GM12874 (cell line): ENCODE measurements around the gene DDX54.

Source experiments
- TF ChIP-seq, protein P1 (sequence below): IDR thresholded peaks from 2 replicates; pipeline ENCODE4 v1.5.1; 2011; ENCODE audit warnings: low read depth, mild to moderate bottlenecking, control low read depth, low read length, moderate library complexity; ENCODE audit not compliant: insufficient read depth

Gene DDX54

DNA sequence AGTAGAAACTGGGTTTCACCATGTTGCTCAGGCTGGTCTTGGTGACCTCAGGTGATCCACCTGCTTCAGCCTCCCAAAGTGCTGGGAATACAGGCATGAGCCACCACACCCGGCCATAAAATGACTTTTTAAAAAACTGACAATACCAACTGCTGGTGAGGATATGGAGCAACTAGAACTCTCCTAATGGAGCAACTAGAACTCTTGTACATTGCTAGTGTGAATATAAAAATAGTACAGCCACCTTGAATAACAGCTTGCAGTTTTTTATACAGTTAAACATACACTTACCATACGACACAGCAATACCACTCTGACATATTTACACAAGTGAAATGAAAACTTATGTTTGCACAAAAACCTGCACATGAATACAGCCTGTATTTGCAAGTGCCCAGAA lies 38.3 kb downstream of the DDX54 start:
- TF ChIP-seq, protein P1, sequence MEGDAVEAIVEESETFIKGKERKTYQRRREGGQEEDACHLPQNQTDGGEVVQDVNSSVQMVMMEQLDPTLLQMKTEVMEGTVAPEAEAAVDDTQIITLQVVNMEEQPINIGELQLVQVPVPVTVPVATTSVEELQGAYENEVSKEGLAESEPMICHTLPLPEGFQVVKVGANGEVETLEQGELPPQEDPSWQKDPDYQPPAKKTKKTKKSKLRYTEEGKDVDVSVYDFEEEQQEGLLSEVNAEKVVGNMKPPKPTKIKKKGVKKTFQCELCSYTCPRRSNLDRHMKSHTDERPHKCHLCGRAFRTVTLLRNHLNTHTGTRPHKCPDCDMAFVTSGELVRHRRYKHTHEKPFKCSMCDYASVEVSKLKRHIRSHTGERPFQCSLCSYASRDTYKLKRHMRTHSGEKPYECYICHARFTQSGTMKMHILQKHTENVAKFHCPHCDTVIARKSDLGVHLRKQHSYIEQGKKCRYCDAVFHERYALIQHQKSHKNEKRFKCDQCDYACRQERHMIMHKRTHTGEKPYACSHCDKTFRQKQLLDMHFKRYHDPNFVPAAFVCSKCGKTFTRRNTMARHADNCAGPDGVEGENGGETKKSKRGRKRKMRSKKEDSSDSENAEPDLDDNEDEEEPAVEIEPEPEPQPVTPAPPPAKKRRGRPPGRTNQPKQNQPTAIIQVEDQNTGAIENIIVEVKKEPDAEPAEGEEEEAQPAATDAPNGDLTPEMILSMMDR: no peak

DNA sequence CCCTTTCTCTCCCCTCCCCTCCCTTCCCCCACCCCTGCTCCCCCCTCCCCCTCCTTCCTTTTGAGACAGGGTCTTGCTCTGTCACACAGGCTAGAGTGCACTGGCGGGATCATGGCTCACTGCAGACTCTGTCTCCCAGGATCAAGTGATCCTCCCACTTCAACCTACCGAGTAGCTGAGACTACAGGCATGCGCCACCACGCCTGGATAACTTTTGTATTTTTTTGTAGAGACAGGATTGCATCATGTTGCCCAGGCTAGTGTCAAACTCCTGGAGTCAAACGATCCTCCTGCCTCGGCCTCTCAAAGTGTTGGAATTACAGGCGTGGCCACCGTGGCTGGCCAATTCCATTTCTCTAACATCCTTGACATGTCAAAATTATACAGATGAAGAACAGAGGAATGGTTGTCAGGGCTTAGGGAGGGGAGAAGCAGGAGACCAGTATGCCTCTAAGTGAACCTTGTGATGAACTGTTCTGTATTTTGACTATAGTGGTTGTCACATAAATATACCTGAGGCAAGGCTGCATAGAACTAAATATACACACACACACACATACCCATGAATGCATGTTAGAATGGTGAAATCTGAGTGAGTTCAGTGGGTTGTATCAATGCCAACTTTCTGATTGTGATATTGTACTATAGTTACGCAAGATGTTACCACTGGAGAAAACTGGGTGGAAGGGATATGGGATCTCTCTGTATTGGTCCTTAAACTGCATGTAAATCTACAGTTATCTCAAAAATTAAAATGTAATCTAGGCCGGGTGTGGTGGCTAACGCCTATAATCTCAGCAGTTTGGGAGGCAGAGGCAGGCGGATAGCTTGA lies 39.3 kb downstream of the DDX54 start:
- TF ChIP-seq, protein P1: no peak

DNA sequence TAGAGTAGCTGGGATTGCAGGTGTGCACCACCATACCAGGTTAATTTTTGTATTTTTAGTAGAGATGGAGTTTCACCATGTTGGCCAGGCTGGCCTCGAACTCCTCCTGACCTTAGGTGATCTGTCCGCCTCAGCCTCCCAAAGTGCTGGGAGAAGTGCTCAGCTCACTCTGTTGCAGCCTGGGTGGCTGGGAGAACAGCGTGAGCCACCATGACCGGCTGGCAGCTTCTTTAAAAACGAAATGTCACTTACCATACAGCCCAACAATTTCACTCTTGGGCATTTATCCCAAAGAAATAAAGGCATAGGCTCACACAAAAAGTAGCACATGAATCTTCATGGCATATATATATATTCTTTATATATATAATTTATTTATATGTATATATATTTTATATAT lies 40.5 kb downstream of the DDX54 start:
- TF ChIP-seq, protein P1: no peak

DNA sequence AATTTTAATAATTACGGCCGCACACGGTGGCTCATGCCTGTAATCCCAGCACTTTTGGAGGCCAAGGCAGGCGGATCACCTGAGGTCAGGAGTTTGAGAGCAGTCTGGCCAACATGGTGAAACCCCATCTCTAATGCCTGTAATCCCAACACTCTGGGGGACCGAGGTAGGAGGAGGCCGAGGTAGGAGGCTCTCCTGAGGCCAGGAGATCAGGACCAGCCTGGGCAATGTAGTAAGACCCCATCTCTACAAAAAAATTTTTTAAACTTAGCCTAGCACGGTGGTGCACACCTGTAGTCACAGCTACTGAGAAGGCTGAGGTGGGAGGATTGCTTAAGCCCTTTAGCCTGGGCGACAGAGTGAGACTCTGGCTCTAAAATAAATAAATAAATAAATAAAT lies 41.3 kb downstream of the DDX54 start:
- TF ChIP-seq, protein P1: no peak

DNA sequence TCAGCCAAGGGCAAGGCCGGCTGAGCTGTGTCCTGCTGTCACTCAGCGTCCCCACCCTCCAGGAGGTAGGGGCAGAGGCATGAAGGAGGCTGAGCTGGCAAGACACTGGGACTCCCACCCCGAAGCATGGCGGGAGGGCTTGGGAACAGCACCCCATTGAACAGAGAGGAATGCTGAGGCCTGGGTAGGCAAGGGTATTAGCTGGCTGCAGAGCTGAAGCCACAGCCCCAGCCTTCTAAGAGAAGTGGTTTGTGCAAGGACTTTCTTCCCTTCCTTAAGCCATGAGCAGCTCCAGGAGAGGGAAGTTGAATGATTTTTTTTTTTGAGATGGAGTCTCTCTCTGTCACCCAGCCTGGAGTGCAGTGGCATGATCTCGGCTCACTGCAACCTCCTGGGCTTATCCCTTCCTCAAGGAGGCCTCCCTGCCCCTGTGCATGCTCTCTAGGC lies 42.4 kb downstream of the DDX54 start:
- TF ChIP-seq, protein P1: no peak

DNA sequence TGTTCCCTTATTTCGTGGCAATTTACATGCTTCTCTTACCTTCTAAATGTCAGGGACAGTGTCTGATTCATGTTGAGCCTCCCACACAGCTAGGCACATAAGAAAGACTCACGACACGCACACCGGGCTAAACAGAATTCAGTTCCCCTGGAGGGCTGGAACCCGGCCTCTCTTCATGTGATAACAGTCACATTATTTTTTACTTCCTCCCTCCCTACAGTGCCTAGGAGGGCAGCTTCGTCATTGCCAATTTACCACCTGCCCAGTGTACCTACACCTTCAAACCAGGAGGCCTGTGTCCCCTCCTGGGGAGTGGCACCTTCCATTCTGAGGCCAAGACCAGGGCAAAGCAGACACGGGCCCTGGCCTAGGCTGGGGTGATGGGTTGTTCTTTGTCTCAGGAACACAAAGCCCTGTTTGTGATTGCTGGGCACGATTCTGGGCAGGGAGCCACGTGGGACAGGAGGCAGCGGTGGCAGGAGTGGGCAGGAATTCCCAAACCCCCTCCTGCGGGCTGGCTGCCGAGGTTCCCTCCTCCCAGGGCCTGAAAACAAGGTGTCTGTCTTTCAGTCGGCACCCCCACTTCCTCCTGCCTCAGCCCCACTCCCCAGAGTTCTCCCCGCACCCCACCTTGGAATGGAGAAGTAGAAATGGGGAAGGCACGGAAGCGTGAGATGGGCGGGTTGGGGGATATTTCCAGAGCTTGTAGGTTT lies 42.9 kb downstream of the DDX54 start:
- TF ChIP-seq, protein P1: no peak

DNA sequence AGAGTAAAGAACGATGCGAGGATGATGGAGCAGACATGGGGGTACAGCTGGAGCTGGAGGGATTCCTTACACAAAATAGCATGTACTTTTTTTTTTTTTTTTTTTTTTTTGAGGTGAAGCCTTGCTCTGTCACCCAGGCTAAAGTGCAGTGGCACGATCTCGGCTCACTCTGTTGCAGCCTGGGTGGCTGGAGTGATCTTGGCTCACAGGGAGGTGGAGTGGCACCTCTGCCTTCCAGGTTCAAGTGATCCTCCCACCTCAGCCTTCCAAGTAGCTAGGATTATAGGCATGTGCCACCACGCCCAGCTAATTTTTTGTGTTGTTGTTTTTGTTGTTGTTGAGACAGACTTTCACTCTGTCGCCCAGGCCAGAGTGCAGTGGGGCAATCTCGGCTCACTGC lies 44.6 kb downstream of the DDX54 start:
- TF ChIP-seq, protein P1: no peak
